AG04450 (cell line): ENCODE data around the gene ELOVL5. TPM values are rescaled to one million over a fixed set of nuclear protein-coding genes. Genes with fewer than 3 reads are reported as not detected.

ENCODE experiments used
- CTCF ChIA-PET: fragments of 300-600, 350-600 bp; formaldehyde crosslinking; extraction: SDS; loops from one replicate; lab custom pipeline; 2022; ENCODE audit warnings: antibody characterized with exemption, inconsistent platforms; lab: Charles Lee
- POLR2A ChIA-PET: fragments of 350-600 bp; formaldehyde crosslinking; extraction: SDS; loops from one replicate; lab custom pipeline; 2021; ENCODE audit warnings: antibody characterized with exemption, inconsistent platforms; lab: Yijun Ruan, JAX
- DNase-seq: peaks from one replicate; pipeline ENCODE4 v3.0.0-alpha.2; 2011; ENCODE audit warnings: low read depth, low spot score
- H3K27ac ChIP-seq: one replicate; pipeline ENCODE4 v1.5.1; 2012; ENCODE audit warnings: low read depth, low read length, control low read depth
- H3K27me3 ChIP-seq: one replicate; pipeline ENCODE4 v1.6.0; 2012; ENCODE audit warnings: low read length; ENCODE audit not compliant: control insufficient read depth, insufficient read depth
- H3K4me3 ChIP-seq: 2 replicates; pipeline ENCODE4 v1.5.1; 2011; ENCODE audit warnings: mild to moderate bottlenecking, low read depth, low read length, control low read depth
- H3K9me3 ChIP-seq: 2 replicates; pipeline ENCODE4 v1.5.1; 2012; ENCODE audit warnings: low read length; ENCODE audit not compliant: control insufficient read depth, insufficient read depth
- CTCF ChIP-seq: IDR thresholded peaks from 2 replicates; pipeline ENCODE4 v1.5.1; 2011; ENCODE audit warnings: low read depth, low read length, control low read depth, inconsistent platforms
- polyA plus RNA-seq: library from polyadenylated mRNA; depleted of rRNA; stranded (reverse); fragments of >200 nt; gene quantifications from 2 replicates; pipeline ENCODE4 v1.2.3, GENCODE V29; 2011

The ELOVL5 gene
- polyA plus RNA-seq, 1 experiment: 81.6 TPM

- ChIA-PET CTCF (no interaction called here), POLR2A (no interaction called here)
- no peak for DNase-seq
- no peak for TF ChIP-seq CTCF
- no peaks in the 10 kb centered on the region for H3K9me3 ChIP-seq
- no peak overlapping the region for H3K4me3 ChIP-seq
- no peaks in the 10 kb centered on the region for H3K27me3 ChIP-seq
- no peak overlapping the region for H3K27ac ChIP-seq
Observed at GRCh38 chr6:53250176-53251032, 98.3 kb downstream of the ELOVL5 start.

- TF ChIP-seq CTCF: no peak
- POLR2A ChIA-PET: no interaction called here
Observed at GRCh38 chr6:53246924-53247323, 101.8 kb downstream of the ELOVL5 start.

GRCh38 chr6:53244958-53245357 lies 103.8 kb downstream of the ELOVL5 start:
- no peak for DNase-seq
- POLR2A ChIA-PET: no interaction called here
- Histone ChIP-seq H3K27me3 (peaks cover 2% of the 10 kb centered on the region), H3K4me3 (no peak overlapping the region), H3K9me3 (no peaks in the 10 kb centered on the region; the same call in 1 of the 2 replicates), H3K27ac (no peak overlapping the region)
- TF ChIP-seq CTCF: no peak
- CTCF ChIA-PET: no interaction called here

More at GRCh38 chr6:53246924-53247323, 101.8 kb downstream of the ELOVL5 start:
- Histone ChIP-seq H3K4me3 (no peak overlapping the region), H3K27me3 (no peaks in the 10 kb centered on the region), H3K9me3 (no peaks in the 10 kb centered on the region), H3K27ac (no peak overlapping the region)
- CTCF ChIA-PET: no interaction called here
- no peak for DNase-seq

- Histone ChIP-seq H3K27ac (no peak overlapping the region), H3K9me3 (no peaks in the 10 kb centered on the region; the same call in 1 of the 2 replicates), H3K27me3 (peaks cover 2% of the 10 kb centered on the region), H3K4me3 (no peak overlapping the region)
- ChIA-PET CTCF (no interaction called here), POLR2A (interaction anchor here (0.6 kb wide), 1 partner anchor 273 kb away, joined by 5 read pairs; no protein-coding TSS in a partner anchor)
- TF ChIP-seq CTCF: no peak
- no peak for DNase-seq
Observed at GRCh38 chr6:53244399-53244931, 104.3 kb downstream of the ELOVL5 start.

GRCh38 chr6:53241938-53242337 lies 106.8 kb downstream of the ELOVL5 start:
- Histone ChIP-seq H3K27ac (no peak overlapping the region), H3K4me3 (no peak overlapping the region), H3K9me3 (no peaks in the 10 kb centered on the region; the same call in 1 of the 2 replicates), H3K27me3 (peaks cover 8% of the 10 kb centered on the region)
- ChIA-PET POLR2A (no interaction called here), CTCF (no interaction called here)
- no peak for TF ChIP-seq CTCF
- DNase-seq: no peak
